Neural cell (in vitro differentiated cells): ENCODE measurements around the gene TBATA. TPM values are rescaled to one million over a fixed set of nuclear protein-coding genes. Genes with fewer than 3 reads are reported as not detected.

Source experiments
- H2AFZ ChIP-seq: fragments of 200-600, 300-800 bp; sonication (generic), shearing (Covaris generic); 2 replicates; pipeline ENCODE4 v1.6.0; 2014; ENCODE audit warnings: low read depth, mild to moderate bottlenecking, antibody characterized with exemption, low read length, moderate library complexity
- H3F3A ChIP-seq: fragments of 200-600 bp; shearing (Covaris generic); 2 replicates; pipeline ENCODE4 v1.6.1; 2016; ENCODE audit warnings: mild to moderate bottlenecking, moderate library complexity, mixed read lengths, antibody characterized with exemption, low read length; ENCODE audit not compliant: insufficient read depth, poor library complexity, severe bottlenecking
- H3K27ac ChIP-seq: fragments of 200-600, 300-800 bp; sonication (generic), shearing (Covaris generic); 2 replicates; pipeline ENCODE4 v1.5.1; 2014; ENCODE audit warnings: mild to moderate bottlenecking, low read length, moderate library complexity
- H3K27me3 ChIP-seq: fragments of 300-800, 200-600 bp; sonication (generic), shearing (Covaris generic); 2 replicates; pipeline ENCODE4 v1.6.0; 2014; ENCODE audit warnings: mild to moderate bottlenecking, low read depth, low read length, moderate library complexity; ENCODE audit not compliant: insufficient read depth
- H3K36me3 ChIP-seq: fragments of 300-800, 200-600 bp; sonication (generic), shearing (Covaris generic); 2 replicates; pipeline ENCODE4 v1.5.1; 2014; ENCODE audit warnings: mild to moderate bottlenecking, antibody characterized with exemption, low read length, moderate library complexity; ENCODE audit not compliant: insufficient read depth
- H3K4me2 ChIP-seq: fragments of 300-800, 200-600 bp; sonication (generic), shearing (Covaris generic); 2 replicates; pipeline ENCODE4 v1.6.0; 2014; ENCODE audit warnings: mild to moderate bottlenecking, low read length
- H3K4me3 ChIP-seq: fragments of 300-800, 200-600 bp; sonication (generic), shearing (Covaris generic); 2 replicates; pipeline ENCODE4 v1.5.1; 2014; ENCODE audit warnings: mild to moderate bottlenecking, low read length, moderate library complexity
- H3K79me2 ChIP-seq: fragments of 200-600 bp; shearing (Covaris generic); replicated peaks from 2 replicates; pipeline ENCODE4 v1.6.0; 2014; ENCODE audit warnings: mild to moderate bottlenecking, low read length, moderate library complexity; ENCODE audit not compliant: insufficient read depth
- H3K9ac ChIP-seq: fragments of 300-800, 200-600 bp; sonication (generic), shearing (Covaris generic); 2 replicates; pipeline ENCODE4 v1.6.1; 2016; ENCODE audit warnings: mild to moderate bottlenecking, low read length, mixed read lengths
- H3K9me2 ChIP-seq: fragments of 200-600 bp; shearing (Covaris generic); 2 replicates; pipeline ENCODE4 v1.6.1; 2016; ENCODE audit warnings: mild to moderate bottlenecking, low read length, mixed read lengths; ENCODE audit not compliant: insufficient read depth
- H3K9me3 ChIP-seq: fragments of 200-600, 300-800 bp; sonication (generic), shearing (Covaris generic); 2 replicates; pipeline ENCODE4 v1.6.1; 2016; ENCODE audit warnings: mild to moderate bottlenecking, mixed run types, low read length, moderate library complexity, mixed read lengths
- H4K20me1 ChIP-seq: fragments of 200-600 bp; shearing (Covaris generic); 2 replicates; pipeline ENCODE4 v1.6.1; 2016; ENCODE audit warnings: mild to moderate bottlenecking, mixed run types; ENCODE audit not compliant: insufficient read depth
- CTCF ChIP-seq: fragments of 450-650 bp; IDR thresholded peaks from 2 replicates; pipeline ENCODE4 v1.5.1; 2014; ENCODE audit warnings: antibody characterized with exemption, mild to moderate bottlenecking, moderate library complexity; ENCODE audit not compliant: poor library complexity, severe bottlenecking
- EP300 ChIP-seq: fragments of 450-650 bp; conservative IDR thresholded peaks from 2 replicates; pipeline ENCODE4 v1.6.1; 2014; ENCODE audit warnings: antibody characterized with exemption, mild to moderate bottlenecking, moderate library complexity; ENCODE audit not compliant: poor library complexity, severe bottlenecking
- EZH2 ChIP-seq: fragments of 200-600, 300-800 bp; shearing (Covaris generic), sonication (generic); IDR thresholded peaks from 2 replicates; pipeline ENCODE4 v1.6.1; 2014; ENCODE audit warnings: antibody characterized with exemption, low read length, borderline replicate concordance, mild to moderate bottlenecking; ENCODE audit not compliant: insufficient read depth, poor library complexity, severe bottlenecking
- POLR2AphosphoS5 ChIP-seq: IDR thresholded peaks from 2 replicates; pipeline ENCODE4 v1.6.1; 2012
- RAD21 ChIP-seq: fragments of 450-650 bp; conservative IDR thresholded peaks from 2 replicates; pipeline ENCODE4 v1.6.1; 2014; ENCODE audit warnings: antibody characterized with exemption, mild to moderate bottlenecking, moderate library complexity
- REST ChIP-seq: IDR thresholded peaks from 2 replicates; pipeline ENCODE4 v1.6.1; 2012; ENCODE audit warnings: borderline replicate concordance
- SMC3 ChIP-seq: fragments of 450-650 bp; conservative IDR thresholded peaks from 2 replicates; pipeline ENCODE4 v1.6.1; 2014; ENCODE audit warnings: antibody characterized with exemption, mild to moderate bottlenecking, moderate library complexity; ENCODE audit not compliant: poor library complexity
- TAF1 ChIP-seq: IDR thresholded peaks from 2 replicates; pipeline ENCODE4 v1.6.1; 2012; ENCODE audit warnings: low read depth
- polyA plus RNA-seq: library from polyadenylated mRNA; depleted of rRNA; stranded (reverse); fragments of >200 nt; gene quantifications from 2 replicates; pipeline ENCODE4 v1.2.3, GENCODE V29; 2014

TBATA gene
- polyA plus RNA-seq, 1 donor from 2014 or later, result not detected

- no peaks in the 10 kb centered on the region for H4K20me1 ChIP-seq
Observed at GRCh38 chr10:70757856-70758255, 27.3 kb downstream of the TBATA start.

GRCh38 chr10:70756700-70757360 lies 28.3 kb downstream of the TBATA start:
- H3K36me3 ChIP-seq, result no peaks in the 10 kb centered on the region
- H3K27me3 ChIP-seq, result no peaks in the 10 kb centered on the region
- no peaks in the 10 kb centered on the region for H3K9me2 ChIP-seq
- H2AFZ ChIP-seq, result no peak overlapping the region
- no peak overlapping the region for H3K4me2 ChIP-seq
- no peaks in the 10 kb centered on the region for H4K20me1 ChIP-seq
- H3K9me3 ChIP-seq, result no peaks in the 10 kb centered on the region
- H3K9ac ChIP-seq, result no peak overlapping the region
- no peak overlapping the region for H3K4me3 ChIP-seq
- H3F3A ChIP-seq, result no peaks in the 10 kb centered on the region
- no peaks in the 10 kb centered on the region for H3K79me2 ChIP-seq
- TF ChIP-seq EP300, result no peak
- TF ChIP-seq TAF1, result no peak
- TF ChIP-seq CTCF, result no peak
- TF ChIP-seq REST, result no peak
- no peak for TF ChIP-seq EZH2
- no peak for TF ChIP-seq POLR2AphosphoS5
- no peak overlapping the region for H3K27ac ChIP-seq

More at GRCh38 chr10:70757856-70758255, 27.3 kb downstream of the TBATA start:
- Histone ChIP-seq H3F3A (no peaks in the 10 kb centered on the region), H2AFZ (no peak overlapping the region), H3K9ac (no peak overlapping the region), H3K9me3 (no peaks in the 10 kb centered on the region), H3K27ac (no peak overlapping the region), H3K9me2 (no peaks in the 10 kb centered on the region), H3K27me3 (no peaks in the 10 kb centered on the region), H3K36me3 (no peaks in the 10 kb centered on the region), H3K4me3 (no peak overlapping the region), H3K79me2 (no peaks in the 10 kb centered on the region), H3K4me2 (no peak overlapping the region)
- TF ChIP-seq EP300, result no peak

- Histone ChIP-seq H3K9ac (no peak overlapping the region), H3K4me3 (no peak overlapping the region), H2AFZ (no peak overlapping the region), H3K27ac (no peak overlapping the region), H3K9me3 (no peaks in the 10 kb centered on the region), H3K27me3 (no peaks in the 10 kb centered on the region), H3F3A (no peaks in the 10 kb centered on the region), H3K36me3 (no peaks in the 10 kb centered on the region), H3K4me2 (no peak overlapping the region), H3K79me2 (no peaks in the 10 kb centered on the region), H3K9me2 (no peaks in the 10 kb centered on the region), H4K20me1 (no peaks in the 10 kb centered on the region)
- TF ChIP-seq CTCF, result no peak
- no peak for TF ChIP-seq RAD21
- no peak for TF ChIP-seq SMC3
- TF ChIP-seq TAF1, result no peak
- no peak for TF ChIP-seq REST
- TF ChIP-seq EP300, result no peak
- TF ChIP-seq POLR2AphosphoS5, result no peak
- no peak for TF ChIP-seq EZH2
Observed at GRCh38 chr10:70753841-70754621, 31.1 kb downstream of the TBATA start.
